ENCODE results near the gene ETS1.

DNA sequence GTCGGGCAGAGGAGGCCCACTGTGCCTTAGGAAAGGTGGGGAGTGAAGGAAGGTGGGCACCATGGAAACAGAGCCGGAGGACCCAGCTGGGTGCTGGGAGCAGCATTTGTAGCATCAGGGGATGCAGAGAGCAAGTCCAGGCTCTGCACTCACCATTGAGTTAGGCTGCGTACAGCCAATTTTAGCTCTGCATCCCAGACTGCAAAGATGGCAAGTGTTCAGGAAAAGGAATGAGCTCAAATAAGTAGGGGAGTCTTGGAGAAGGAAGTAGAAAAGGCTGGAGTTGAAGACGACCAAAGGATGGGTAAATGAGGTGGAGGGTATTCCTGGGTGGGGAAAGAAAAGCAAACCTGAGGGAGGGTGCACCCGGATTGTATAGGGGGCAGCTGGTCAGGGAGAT lies 31.6 kb upstream of the ETS1 start:
- no peak for TF ChIP-seq POLR2A (IDR thresholded peaks at IDR 0.05)
- TF ChIP-seq, protein P1, sequence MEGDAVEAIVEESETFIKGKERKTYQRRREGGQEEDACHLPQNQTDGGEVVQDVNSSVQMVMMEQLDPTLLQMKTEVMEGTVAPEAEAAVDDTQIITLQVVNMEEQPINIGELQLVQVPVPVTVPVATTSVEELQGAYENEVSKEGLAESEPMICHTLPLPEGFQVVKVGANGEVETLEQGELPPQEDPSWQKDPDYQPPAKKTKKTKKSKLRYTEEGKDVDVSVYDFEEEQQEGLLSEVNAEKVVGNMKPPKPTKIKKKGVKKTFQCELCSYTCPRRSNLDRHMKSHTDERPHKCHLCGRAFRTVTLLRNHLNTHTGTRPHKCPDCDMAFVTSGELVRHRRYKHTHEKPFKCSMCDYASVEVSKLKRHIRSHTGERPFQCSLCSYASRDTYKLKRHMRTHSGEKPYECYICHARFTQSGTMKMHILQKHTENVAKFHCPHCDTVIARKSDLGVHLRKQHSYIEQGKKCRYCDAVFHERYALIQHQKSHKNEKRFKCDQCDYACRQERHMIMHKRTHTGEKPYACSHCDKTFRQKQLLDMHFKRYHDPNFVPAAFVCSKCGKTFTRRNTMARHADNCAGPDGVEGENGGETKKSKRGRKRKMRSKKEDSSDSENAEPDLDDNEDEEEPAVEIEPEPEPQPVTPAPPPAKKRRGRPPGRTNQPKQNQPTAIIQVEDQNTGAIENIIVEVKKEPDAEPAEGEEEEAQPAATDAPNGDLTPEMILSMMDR (IDR thresholded peaks at IDR 0.05 in 4 of 5, conservative IDR thresholded peaks at IDR 0.05 in 1 of 5): no peak

Data from gastrocnemius medialis (tissue), 4 donors.